Colon (tissue), 2 donors: ENCODE data around the gene UBAC2.

Source experiments
- FAIRE-seq: peaks from 2 replicates; lab custom pipeline; 2012; peaks lifted over from hg19 to GRCh38; lab: Jason Lieb, UNC
- donor health status: control.
- donor health status: control.

UBAC2 gene

DNA sequence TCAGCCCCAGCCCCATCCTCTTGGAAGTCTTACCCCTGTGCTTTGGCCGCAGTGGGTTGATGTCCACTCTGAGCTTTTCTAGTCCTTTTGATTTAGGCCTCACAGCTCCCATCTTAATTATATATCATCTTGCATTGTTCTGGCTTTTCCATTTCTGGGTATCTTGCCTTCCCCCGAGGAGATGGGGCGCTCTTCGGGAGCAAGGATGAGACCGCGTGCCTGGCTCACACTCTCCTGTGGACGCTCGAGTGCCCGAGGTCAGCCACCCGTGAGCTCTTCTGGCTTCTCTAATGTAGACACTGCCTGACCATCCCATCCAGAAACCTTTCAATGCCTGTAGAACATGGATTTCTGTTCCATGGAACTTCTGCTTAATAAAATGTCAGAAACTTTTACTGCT is 160.0 kb downstream of the UBAC2 start:
- FAIRE-seq = no peak

DNA sequence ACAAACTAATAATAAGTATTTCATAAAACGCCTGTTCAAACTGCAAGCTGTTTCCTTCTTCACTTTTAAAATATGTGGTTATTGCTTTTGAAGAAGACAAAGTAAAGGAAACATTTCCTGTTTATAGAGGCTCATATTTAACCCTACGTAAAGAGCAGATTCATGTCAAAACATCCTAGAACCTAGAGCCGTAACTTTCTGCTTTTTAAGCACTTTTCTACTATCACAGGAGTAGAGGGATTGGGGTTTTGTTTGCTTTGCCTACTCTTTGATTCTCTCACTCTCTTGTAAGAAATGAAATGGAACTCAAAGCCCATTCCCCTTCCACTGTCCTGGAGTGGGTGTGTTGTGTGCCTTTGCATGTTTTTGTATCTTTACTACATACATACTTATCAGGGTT is 160.5 kb downstream of the UBAC2 start:
- FAIRE-seq = no peak

DNA sequence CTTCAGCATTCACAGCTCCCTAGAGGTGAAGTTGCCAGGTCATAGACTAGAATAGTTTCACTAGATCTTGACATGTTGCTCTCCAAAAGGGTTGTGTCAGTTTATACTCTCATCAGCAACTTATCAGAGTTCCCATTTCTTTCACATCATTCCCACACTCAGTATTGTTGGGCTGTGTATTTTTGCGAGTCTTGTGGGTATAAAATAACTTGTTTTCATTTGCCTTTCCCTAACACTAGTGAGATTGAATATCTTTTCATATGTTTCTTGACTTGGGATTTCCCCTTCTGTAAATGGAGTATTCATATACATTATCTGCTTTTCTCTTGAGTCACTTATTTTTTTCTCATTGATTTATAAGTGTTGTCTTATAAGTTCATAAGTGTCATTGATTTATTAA is 161.7 kb downstream of the UBAC2 start:
- peak; percentile 51 for FAIRE-seq

DNA sequence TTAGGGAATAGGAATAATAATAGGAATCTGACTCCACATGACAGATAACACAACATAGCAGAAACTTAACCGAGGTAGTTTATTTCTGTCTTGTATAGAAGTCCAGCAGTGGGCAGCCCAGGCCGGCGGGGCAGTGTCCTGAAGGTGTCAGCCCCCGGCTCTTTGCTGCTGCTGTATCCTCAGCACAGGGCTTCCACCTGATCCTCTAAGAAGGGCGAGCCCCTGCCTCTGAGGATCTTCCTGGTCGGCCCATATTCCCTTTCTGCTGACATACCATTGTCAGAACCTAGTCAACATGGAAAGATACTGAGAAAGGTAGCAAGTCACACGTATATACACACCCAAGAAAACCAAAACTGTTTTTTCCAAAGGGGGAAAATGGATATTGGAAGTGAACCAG is 162.7 kb downstream of the UBAC2 start:
- no peak for FAIRE-seq

DNA sequence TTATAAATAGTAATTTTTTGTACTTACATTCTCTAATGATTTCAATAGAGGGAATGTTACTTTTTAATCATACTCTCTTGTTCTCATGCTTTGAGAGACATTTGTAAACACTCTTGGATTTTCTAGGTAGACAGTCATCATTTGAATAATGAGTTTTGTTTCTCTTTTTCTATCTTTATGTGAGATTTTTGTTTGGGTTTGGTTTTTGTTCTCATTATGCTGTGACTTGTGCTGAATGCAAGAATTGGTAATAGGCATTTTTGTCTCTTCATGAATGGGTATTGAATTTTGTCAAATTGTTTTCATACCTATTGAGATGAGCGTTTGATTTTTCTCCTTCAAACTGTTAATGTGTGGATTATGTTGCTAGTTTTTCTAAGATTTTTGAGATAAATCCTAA is 163.3 kb downstream of the UBAC2 start:
- peak; percentile 53 for FAIRE-seq

DNA sequence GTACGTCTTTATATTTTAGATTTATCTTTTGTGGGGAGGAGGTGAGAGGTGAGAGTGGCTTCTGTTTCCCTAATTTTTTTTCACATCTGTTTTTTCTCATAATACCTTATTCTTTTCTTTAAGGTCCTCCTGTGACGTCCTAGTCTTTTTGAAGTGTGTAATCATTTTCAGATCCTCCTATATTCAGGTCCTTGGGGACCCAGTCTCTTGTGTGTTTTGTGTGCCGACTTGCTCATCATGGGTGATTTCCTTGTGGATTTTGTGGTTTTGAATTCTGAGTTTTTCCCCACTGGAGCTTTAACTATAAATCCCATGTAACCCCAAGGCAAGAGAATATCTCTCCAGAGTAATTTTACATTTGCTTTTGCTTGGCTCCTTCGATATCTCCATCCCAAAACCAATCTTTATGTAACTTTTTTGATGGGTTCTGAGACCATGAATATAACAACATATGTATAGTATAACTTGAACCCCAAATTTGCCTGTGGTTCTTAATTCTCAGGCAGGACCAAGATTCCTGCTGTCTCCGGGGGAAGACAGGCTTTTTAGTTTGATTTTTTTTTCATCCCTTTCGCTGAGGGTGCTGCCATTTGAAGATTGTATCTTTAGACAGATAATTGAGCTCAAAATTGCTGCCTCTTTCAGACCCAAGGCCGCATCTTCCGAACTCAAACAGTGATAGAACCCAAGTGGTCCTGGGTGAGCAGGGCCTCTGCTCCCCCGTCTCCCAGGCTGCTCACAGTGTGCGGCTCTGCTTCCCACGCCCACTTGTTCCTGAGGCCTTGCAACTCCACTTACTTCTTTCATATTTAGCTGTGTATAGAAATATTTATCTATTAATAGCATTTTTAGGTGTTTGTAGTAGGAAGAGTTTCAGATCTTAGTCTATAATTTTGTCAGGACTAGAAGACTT is 165.7 kb downstream of the UBAC2 start:
- FAIRE-seq = no peak

GRCh38 chr13:99367106-99367616 is 166.5 kb downstream of the UBAC2 start:
- FAIRE-seq = no peak

- no peak for FAIRE-seq
Measured at GRCh38 chr13:99367663-99368448, 167.2 kb downstream of the UBAC2 start.

DNA sequence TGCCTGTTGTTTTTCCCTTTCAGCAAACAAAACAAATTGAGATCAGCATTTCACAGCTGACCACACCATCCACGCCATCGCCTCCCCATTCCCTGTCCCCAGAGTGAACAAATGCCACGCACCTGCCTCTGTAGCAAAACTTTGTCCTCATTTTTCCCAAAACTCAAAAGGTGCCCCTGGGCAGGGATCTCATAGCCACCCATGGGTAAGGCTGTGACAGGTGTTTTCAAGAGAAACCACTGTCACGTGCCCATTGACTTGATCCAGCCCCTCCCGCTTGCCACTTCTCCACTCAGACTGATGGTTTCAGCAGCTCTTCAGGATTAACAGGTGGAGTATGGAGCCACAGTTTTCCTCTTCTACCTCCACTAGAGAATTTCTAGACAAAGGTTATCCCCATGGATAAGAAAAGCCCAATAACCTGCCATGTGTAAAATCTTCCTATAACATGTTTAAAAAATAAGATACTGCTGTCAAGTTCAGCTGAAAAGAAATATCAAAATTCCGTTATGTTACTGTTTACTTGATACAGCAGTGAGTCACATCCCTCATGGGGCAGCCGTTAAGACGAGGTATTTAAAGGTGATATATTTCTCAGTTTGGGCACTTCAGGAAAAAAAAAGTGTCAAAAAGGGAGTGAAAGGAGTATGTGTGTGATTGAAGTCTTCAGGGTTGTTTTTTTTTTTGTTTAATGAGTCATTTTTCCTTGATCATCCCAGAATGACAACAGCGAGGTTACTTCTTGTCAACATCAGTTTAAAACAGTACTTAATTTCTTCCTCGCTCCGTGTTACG is 170.0 kb downstream of the UBAC2 start:
- FAIRE-seq = no peak

GRCh38 chr13:99371956-99372355 is 171.3 kb downstream of the UBAC2 start:
- no peak for FAIRE-seq

- FAIRE-seq = no peak
Measured at GRCh38 chr13:99373436-99373835, 172.8 kb downstream of the UBAC2 start.

- no peak for FAIRE-seq
Measured at GRCh38 chr13:99374169-99374991, 173.7 kb downstream of the UBAC2 start.

- no peak for FAIRE-seq
Measured at GRCh38 chr13:99374994-99375737, 174.5 kb downstream of the UBAC2 start.

DNA sequence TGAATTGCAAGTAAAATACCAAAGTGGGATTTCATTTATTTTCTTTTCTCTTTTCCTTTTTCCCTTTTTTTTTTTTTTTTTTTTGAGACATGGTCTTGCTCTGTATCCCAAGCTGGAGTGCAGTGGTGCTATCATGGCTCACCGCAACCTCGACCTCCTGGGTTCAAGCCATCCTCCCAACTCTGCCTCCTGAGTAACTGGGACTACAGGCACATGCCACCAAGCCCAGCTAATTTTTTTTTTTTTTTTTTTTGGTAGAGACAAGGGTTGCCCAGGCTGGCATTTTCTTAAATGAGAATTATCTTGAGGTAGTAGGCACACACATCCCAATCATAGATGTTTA is 175.1 kb downstream of the UBAC2 start:
- FAIRE-seq = no peak

GRCh38 chr13:99376132-99376531 is 175.5 kb downstream of the UBAC2 start:
- FAIRE-seq = no peak

DNA sequence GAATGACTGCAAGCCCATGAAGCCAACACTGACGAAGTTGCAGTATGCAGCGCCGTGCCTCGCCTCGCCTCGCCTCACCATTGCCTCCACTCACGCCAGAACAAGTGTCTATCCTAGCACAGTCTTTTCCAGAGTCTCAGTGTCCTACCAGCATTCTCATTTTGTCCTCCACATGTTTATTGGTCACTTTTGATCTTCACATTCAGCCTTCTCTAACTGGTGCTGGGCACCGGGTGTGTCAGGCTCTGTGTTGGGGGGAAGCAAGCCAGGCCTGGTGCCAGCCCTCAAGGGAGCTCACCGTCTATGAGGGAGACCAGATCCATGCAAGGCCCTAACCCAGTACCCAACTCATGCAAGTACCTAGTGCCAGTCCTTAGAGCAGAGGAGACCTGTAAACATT is 176.3 kb downstream of the UBAC2 start:
- FAIRE-seq = no peak

DNA sequence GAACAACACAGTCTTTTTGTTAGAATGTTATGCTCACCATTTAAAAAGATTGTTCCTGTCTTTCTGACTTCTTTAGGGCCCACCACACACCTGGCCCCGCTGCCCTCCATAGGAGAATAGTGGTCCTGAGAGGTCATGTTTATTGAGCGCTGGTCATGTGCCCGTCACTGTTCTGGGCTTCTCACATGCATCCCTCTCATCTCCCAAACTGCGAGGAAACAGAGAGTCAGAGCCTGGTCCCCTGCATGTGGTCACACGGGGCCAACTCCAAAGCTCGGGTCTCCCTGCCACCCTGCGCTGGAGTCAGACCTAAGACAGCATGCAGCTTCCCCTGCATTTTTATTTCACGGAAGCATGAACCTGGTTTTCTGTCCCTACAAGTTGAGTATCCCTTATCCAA is 177.0 kb downstream of the UBAC2 start:
- no peak for FAIRE-seq

GRCh38 chr13:99378985-99379733 is 178.5 kb downstream of the UBAC2 start:
- FAIRE-seq = no peak

DNA sequence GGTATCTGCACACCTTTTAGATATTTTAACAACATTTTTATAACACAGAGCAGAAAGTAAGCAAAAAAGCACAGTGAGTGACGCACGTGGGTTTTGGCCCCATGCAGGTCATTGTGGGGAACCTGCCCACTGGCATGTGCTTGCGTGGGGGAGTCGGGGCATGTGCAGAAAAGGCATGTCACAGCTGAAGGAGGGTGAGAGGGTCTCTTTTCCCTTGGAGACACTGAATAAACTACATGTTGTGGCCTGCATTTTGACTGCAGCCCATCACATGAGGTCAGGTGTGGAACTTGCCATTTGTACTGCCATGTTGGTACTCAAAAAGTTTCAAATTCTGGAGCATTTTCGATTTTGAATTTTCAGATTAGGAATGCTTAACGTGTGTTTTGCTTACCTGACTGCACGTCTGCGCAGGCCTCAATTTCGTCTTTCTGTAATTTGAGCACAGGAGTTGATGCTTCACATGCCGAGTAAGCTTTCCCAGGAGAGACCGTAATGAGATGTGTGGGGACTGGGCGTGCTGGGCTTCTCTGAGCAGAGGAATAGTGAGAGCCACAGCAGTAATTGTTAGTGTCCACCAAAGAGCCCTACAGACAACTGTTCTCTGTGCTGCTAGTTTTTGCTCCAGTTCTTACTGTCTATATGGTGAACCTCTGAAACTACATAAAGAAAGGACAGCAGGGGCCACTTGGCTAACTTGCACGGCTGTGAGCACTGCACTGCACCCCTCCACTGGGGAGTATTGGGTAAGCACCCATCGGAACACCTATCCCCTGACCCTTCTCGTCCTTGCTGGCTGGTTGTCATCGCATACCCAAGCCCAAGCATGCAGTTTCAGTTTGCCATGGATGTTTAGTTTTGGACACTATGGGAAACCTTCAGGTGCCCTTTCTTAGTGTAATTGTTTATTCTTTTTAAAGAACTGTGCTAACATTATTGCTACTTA is 179.5 kb downstream of the UBAC2 start:
- FAIRE-seq = no peak
